ENCODE results near the gene ABCB8.

GRCh38 chr7:150996376-150997074, 31.7 kb upstream of the ABCB8 start:
- TF ChIP-seq POLR2AphosphoS5 (IDR thresholded peaks at IDR 0.05; ENCODE audit: insufficient read depth, low read depth, low read length) = no peak
- TF ChIP-seq CTCF (IDR thresholded peaks at IDR 0.05; ENCODE audit: extremely low read depth in 1 of 2, insufficient read depth in 1 of 2, low read depth in 1 of 2, low read length in 2 of 2) = no peak
- TF ChIP-seq EZH2 (IDR thresholded peaks at IDR 0.05; ENCODE audit: borderline replicate concordance, low read depth, low read length, severe bottlenecking) = no peak
- no peak for TF ChIP-seq POLR2A (IDR thresholded peaks at IDR 0.05; ENCODE audit: low read depth, low read length)

Measured in endothelial cell of umbilical vein (primary cell).